ENCODE results near the gene ASIC4. TPM values are rescaled to one million over a fixed set of nuclear protein-coding genes. Genes with fewer than 3 reads are reported as not detected.

Gene ASIC4
- total RNA-seq, 1 experiment from 2014 or later: not detected

GRCh38 chr2:219493086-219493485 lies 21.2 kb upstream of the ASIC4 start:
- Histone ChIP-seq H3K27me3 (ENCODE audit: low read length) (no peaks in the 10 kb centered on the region), H4K20me1 (ENCODE audit: insufficient read depth, low read depth, low read length) (no peaks in the 10 kb centered on the region), H3K4me2 (ENCODE audit: low read depth, low read length, poor library complexity, severe bottlenecking) (no peak overlapping the region), H2AFZ (ENCODE audit: low read length) (no peak overlapping the region), H3K9ac (ENCODE audit: low read length) (no peak overlapping the region), H3K4me1 (ENCODE audit: low read length) (peaks cover 5% of the 10 kb centered on the region), H3K36me3 (ENCODE audit: insufficient read depth, low read length) (no peaks in the 10 kb centered on the region), H3K9me2 (replicated peaks; ENCODE audit: insufficient read depth, low read length) (no peaks in the 10 kb centered on the region), H3K9me3 (ENCODE audit: low read length) (no peaks in the 10 kb centered on the region), H3K79me2 (ENCODE audit: low read length) (no peaks in the 10 kb centered on the region), H3K4me3 (ENCODE audit: low read length) (no peak overlapping the region), H3K27ac (ENCODE audit: low read length) (no peak overlapping the region)
- DNase-seq: no peak

GRCh38 chr2:219494952-219495530 lies 19.2 kb upstream of the ASIC4 start:
- no peaks in the 10 kb centered on the region for H4K20me1 ChIP-seq (ENCODE audit: insufficient read depth, low read depth, low read length)
- H2AFZ ChIP-seq (ENCODE audit: low read length): no peak overlapping the region
- no peak overlapping the region for H3K9ac ChIP-seq (ENCODE audit: low read length)
- DNase-seq: no peak
- no peak overlapping the region for H3K4me2 ChIP-seq (ENCODE audit: low read depth, low read length, poor library complexity, severe bottlenecking)
- no peaks in the 10 kb centered on the region for H3K27me3 ChIP-seq (ENCODE audit: low read length)
- H3K4me3 ChIP-seq (ENCODE audit: low read length): no peak overlapping the region
- no peak overlapping the region for H3K27ac ChIP-seq (ENCODE audit: low read length)
- H3K9me3 ChIP-seq (ENCODE audit: low read length): no peaks in the 10 kb centered on the region
- no peaks in the 10 kb centered on the region for H3K9me2 ChIP-seq (replicated peaks; ENCODE audit: insufficient read depth, low read length)
- no peaks in the 10 kb centered on the region; the same call in 1 of the 2 replicates for H3K79me2 ChIP-seq (ENCODE audit: low read length)
- H3K36me3 ChIP-seq (ENCODE audit: insufficient read depth, low read length): no peaks in the 10 kb centered on the region
- H3K4me1 ChIP-seq (ENCODE audit: low read length): peaks cover 17% of the 10 kb centered on the region

- peak overlapping the region; percentile 27 for H3K4me2 ChIP-seq (ENCODE audit: low read depth, low read length, poor library complexity, severe bottlenecking)
- H3K4me1 ChIP-seq (ENCODE audit: low read length): peaks cover 23% of the 10 kb centered on the region
- no peaks in the 10 kb centered on the region for H4K20me1 ChIP-seq (ENCODE audit: insufficient read depth, low read depth, low read length)
- H3K9me3 ChIP-seq (ENCODE audit: low read length): no peaks in the 10 kb centered on the region
- no peak overlapping the region for H3K4me3 ChIP-seq (ENCODE audit: low read length)
- H3K36me3 ChIP-seq (ENCODE audit: insufficient read depth, low read length): no peaks in the 10 kb centered on the region
- H3K27me3 ChIP-seq (ENCODE audit: low read length): no peaks in the 10 kb centered on the region
- H3K9me2 ChIP-seq (replicated peaks; ENCODE audit: insufficient read depth, low read length): no peaks in the 10 kb centered on the region
- DNase-seq: peak; percentile 89
- peak overlapping the region; percentile 40; the same call in 1 of the 2 replicates for H3K9ac ChIP-seq (ENCODE audit: low read length)
- no peak overlapping the region for H2AFZ ChIP-seq (ENCODE audit: low read length)
- H3K27ac ChIP-seq (ENCODE audit: low read length): no peak overlapping the region
- H3K79me2 ChIP-seq (ENCODE audit: low read length): no peaks in the 10 kb centered on the region; the same call in 1 of the 2 replicates
Measured at GRCh38 chr2:219495531-219496122, 18.7 kb upstream of the ASIC4 start.

GRCh38 chr2:219496247-219496824 lies 17.9 kb upstream of the ASIC4 start:
- H3K4me3 ChIP-seq (ENCODE audit: low read length): no peak overlapping the region

GRCh38 chr2:219496825-219497494 lies 17.3 kb upstream of the ASIC4 start:
- Histone ChIP-seq H2AFZ (ENCODE audit: low read length) (no peak overlapping the region), H4K20me1 (ENCODE audit: insufficient read depth, low read depth, low read length) (no peaks in the 10 kb centered on the region), H3K79me2 (ENCODE audit: low read length) (no peaks in the 10 kb centered on the region; the same call in 1 of the 2 replicates), H3K4me1 (ENCODE audit: low read length) (peaks cover 23% of the 10 kb centered on the region), H3K27me3 (ENCODE audit: low read length) (no peaks in the 10 kb centered on the region), H3K27ac (ENCODE audit: low read length) (no peak overlapping the region), H3K9ac (ENCODE audit: low read length) (no peak overlapping the region), H3K36me3 (ENCODE audit: insufficient read depth, low read length) (no peaks in the 10 kb centered on the region), H3K9me3 (ENCODE audit: low read length) (no peaks in the 10 kb centered on the region), H3K9me2 (replicated peaks; ENCODE audit: insufficient read depth, low read length) (no peaks in the 10 kb centered on the region), H3K4me3 (ENCODE audit: low read length) (no peak overlapping the region), H3K4me2 (ENCODE audit: low read depth, low read length, poor library complexity, severe bottlenecking) (no peak overlapping the region)
- no peak for DNase-seq

More at GRCh38 chr2:219496247-219496824, 17.9 kb upstream of the ASIC4 start:
- Histone ChIP-seq H3K9me3 (ENCODE audit: low read length) (no peaks in the 10 kb centered on the region), H3K9me2 (replicated peaks; ENCODE audit: insufficient read depth, low read length) (no peaks in the 10 kb centered on the region), H2AFZ (ENCODE audit: low read length) (no peak overlapping the region), H3K4me2 (ENCODE audit: low read depth, low read length, poor library complexity, severe bottlenecking) (no peak overlapping the region), H3K36me3 (ENCODE audit: insufficient read depth, low read length) (no peaks in the 10 kb centered on the region), H3K27ac (ENCODE audit: low read length) (no peak overlapping the region), H3K27me3 (ENCODE audit: low read length) (no peaks in the 10 kb centered on the region), H3K9ac (ENCODE audit: low read length) (no peak overlapping the region), H3K4me1 (ENCODE audit: low read length) (peaks cover 23% of the 10 kb centered on the region), H4K20me1 (ENCODE audit: insufficient read depth, low read depth, low read length) (no peaks in the 10 kb centered on the region), H3K79me2 (ENCODE audit: low read length) (no peaks in the 10 kb centered on the region; the same call in 1 of the 2 replicates)
- no peak for DNase-seq

- Histone ChIP-seq H3K27ac (ENCODE audit: low read length) (no peak overlapping the region), H4K20me1 (ENCODE audit: insufficient read depth, low read depth, low read length) (no peaks in the 10 kb centered on the region), H3K9ac (ENCODE audit: low read length) (no peak overlapping the region), H3K36me3 (ENCODE audit: insufficient read depth, low read length) (no peaks in the 10 kb centered on the region), H3K27me3 (ENCODE audit: low read length) (no peaks in the 10 kb centered on the region), H2AFZ (ENCODE audit: low read length) (no peak overlapping the region), H3K4me2 (ENCODE audit: low read depth, low read length, poor library complexity, severe bottlenecking) (no peak overlapping the region), H3K79me2 (ENCODE audit: low read length) (no peaks in the 10 kb centered on the region; the same call in 1 of the 2 replicates), H3K9me2 (replicated peaks; ENCODE audit: insufficient read depth, low read length) (no peaks in the 10 kb centered on the region), H3K4me3 (ENCODE audit: low read length) (no peak overlapping the region), H3K4me1 (ENCODE audit: low read length) (peaks cover 23% of the 10 kb centered on the region), H3K9me3 (ENCODE audit: low read length) (no peaks in the 10 kb centered on the region)
- DNase-seq: no peak
Measured at GRCh38 chr2:219497495-219498279, 16.6 kb upstream of the ASIC4 start.

GRCh38 chr2:219498280-219499057 lies 15.8 kb upstream of the ASIC4 start, which contains the start of gene GMPPA:
Gene GMPPA (plus strand): TSS chr2:219498891. CDS start chr2:219499976, 1,085 bp downstream.
- H3K4me2 ChIP-seq (ENCODE audit: low read depth, low read length, poor library complexity, severe bottlenecking): peak within 1 kb of the TSS; percentile 86
- H3K4me1 ChIP-seq (ENCODE audit: low read length): peaks cover 23% of the 10 kb centered on the region
- peak; percentile 98 for DNase-seq
- H3K9me3 ChIP-seq (ENCODE audit: low read length): no peaks in the 10 kb centered on the region
- H3K36me3 ChIP-seq (ENCODE audit: insufficient read depth, low read length): no peaks in the 10 kb centered on the region
- H3K27me3 ChIP-seq (ENCODE audit: low read length): no peaks in the 10 kb centered on the region
- H3K9me2 ChIP-seq (replicated peaks; ENCODE audit: insufficient read depth, low read length): no peaks in the 10 kb centered on the region
- H3K4me3 ChIP-seq (ENCODE audit: low read length): peak within 1 kb of the TSS; percentile 73
- no peak within 1 kb of the TSS for H2AFZ ChIP-seq (ENCODE audit: low read length)
- H4K20me1 ChIP-seq (ENCODE audit: insufficient read depth, low read depth, low read length): no peaks in the 10 kb centered on the region
- no peaks in the 10 kb centered on the region; the same call in 1 of the 2 replicates for H3K79me2 ChIP-seq (ENCODE audit: low read length)
- peak within 1 kb of the TSS; percentile 76 for H3K9ac ChIP-seq (ENCODE audit: low read length)
- H3K27ac ChIP-seq (ENCODE audit: low read length): no peak within 1 kb of the TSS
